ENCODE measurements around the gene KRT39. TPM values are rescaled to one million over a fixed set of nuclear protein-coding genes. Genes with fewer than 3 reads are reported as not detected.
A peak's percentile ranks its signal among the peaks of the same experiment; 100 is the strongest.

The KRT39 gene
- total and polyA plus RNA-seq, 2 of the 13 experiments (the other 11 are each of a cell fraction or from before 2014, with no cell fraction given), result 0.07 to 1.2 TPM

- TF ChIP-seq ZNF629 (CRISPR knock-in tag; conservative IDR thresholded peaks at IDR 0.05), result peak; percentile 60; the same call in 1 of the 2 replicates
- TF ChIP-seq, protein P1, sequence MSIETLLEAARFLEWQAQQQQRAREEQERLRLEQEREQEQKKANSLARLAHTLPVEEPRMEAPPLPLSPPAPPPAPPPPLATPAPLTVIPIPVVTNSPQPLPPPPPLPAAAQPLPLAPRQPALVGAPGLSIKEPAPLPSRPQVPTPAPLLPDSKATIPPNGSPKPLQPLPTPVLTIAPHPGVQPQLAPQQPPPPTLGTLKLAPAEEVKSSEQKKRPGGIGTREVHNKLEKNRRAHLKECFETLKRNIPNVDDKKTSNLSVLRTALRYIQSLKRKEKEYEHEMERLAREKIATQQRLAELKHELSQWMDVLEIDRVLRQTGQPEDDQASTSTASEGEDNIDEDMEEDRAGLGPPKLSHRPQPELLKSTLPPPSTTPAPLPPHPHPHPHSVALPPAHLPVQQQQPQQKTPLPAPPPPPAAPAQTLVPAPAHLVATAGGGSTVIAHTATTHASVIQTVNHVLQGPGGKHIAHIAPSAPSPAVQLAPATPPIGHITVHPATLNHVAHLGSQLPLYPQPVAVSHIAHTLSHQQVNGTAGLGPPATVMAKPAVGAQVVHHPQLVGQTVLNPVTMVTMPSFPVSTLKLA (IDR thresholded peaks at IDR 0.05), result peak; percentile 8; the same call in 1 of the 2 replicates
- TF ChIP-seq, protein P2, sequence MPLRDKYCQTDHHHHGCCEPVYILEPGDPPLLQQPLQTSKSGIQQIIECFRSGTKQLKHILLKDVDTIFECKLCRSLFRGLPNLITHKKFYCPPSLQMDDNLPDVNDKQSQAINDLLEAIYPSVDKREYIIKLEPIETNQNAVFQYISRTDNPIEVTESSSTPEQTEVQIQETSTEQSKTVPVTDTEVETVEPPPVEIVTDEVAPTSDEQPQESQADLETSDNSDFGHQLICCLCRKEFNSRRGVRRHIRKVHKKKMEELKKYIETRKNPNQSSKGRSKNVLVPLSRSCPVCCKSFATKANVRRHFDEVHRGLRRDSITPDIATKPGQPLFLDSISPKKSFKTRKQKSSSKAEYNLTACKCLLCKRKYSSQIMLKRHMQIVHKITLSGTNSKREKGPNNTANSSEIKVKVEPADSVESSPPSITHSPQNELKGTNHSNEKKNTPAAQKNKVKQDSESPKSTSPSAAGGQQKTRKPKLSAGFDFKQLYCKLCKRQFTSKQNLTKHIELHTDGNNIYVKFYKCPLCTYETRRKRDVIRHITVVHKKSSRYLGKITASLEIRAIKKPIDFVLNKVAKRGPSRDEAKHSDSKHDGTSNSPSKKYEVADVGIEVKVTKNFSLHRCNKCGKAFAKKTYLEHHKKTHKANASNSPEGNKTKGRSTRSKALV (CRISPR knock-in tag; IDR thresholded peaks at IDR 0.05), result peak; percentile 50; the same call in 1 of the 2 replicates
- TF ChIP-seq KLF9 (CRISPR knock-in tag; IDR thresholded peaks at IDR 0.05; ENCODE audit: low read depth), result peak; percentile 80; the same call in 1 of the 2 replicates
- 0 out of 2 replicates have a peak, but pooled peaks have one; percentile 20 for TF ChIP-seq KLF12 (CRISPR knock-in tag; IDR thresholded peaks at IDR 0.05; ENCODE audit: borderline replicate concordance)
- TF ChIP-seq TBX2 (CRISPR knock-in tag; IDR thresholded peaks at IDR 0.05; ENCODE audit: borderline replicate concordance), result peak; percentile 96
- TF ChIP-seq ATF2 (CRISPR knock-in tag; IDR thresholded peaks at IDR 0.05), result peak; percentile 99
- peak; percentile 67; the same call in 1 of the 2 replicates for TF ChIP-seq ZNF605 (CRISPR knock-in tag; IDR thresholded peaks at IDR 0.05)
- TF ChIP-seq ZNF18 (CRISPR knock-in tag; IDR thresholded peaks at IDR 0.05; ENCODE audit: insufficient replicate concordance), result peak; percentile 82
- TF ChIP-seq ZFY (CRISPR knock-in tag; IDR thresholded peaks at IDR 0.05), result peak; percentile 32; the same call in 1 of the 2 replicates
- TF ChIP-seq HIC2 (CRISPR knock-in tag; IDR thresholded peaks at IDR 0.05; ENCODE audit: low read depth), result peak; percentile 82; the same call in 1 of the 2 replicates
- 0 out of 2 replicates have a peak, but pooled peaks have one; percentile 74 for TF ChIP-seq TBP (CRISPR knock-in tag; IDR thresholded peaks at IDR 0.05)
- TF ChIP-seq ZNF724P (CRISPR knock-in tag; IDR thresholded peaks at IDR 0.05; ENCODE audit: borderline replicate concordance), result no peak
- peak; percentile 35; the same call in 1 of the 2 replicates for TF ChIP-seq KDM2A (CRISPR knock-in tag; IDR thresholded peaks at IDR 0.05; ENCODE audit: borderline replicate concordance, low read depth)
Measured at GRCh38 chr17:40956401-40957254, 10.1 kb downstream of the KRT39 start (continued).

Data from HepG2 (cell line).